HepG2 (cell line): ENCODE results near the gene ACOXL. TPM values are rescaled to one million over a fixed set of nuclear protein-coding genes. Genes with fewer than 3 reads are reported as not detected.

ENCODE experiments used
- ATAC-seq: fragments of 200-7000 bp; cut with Tn5 transposase; 3 replicates; pipeline ENCODE4 v1.9.1; 2020; ENCODE audit warnings: mild to moderate bottlenecking, moderate library complexity
- BruUV-seq: library from RNA; stranded (reverse); fragments of 400-500 nt; replicated peaks from 2 replicates; lab custom pipeline; 2021; lab: Mats Ljungman, UMichigan
- CTCF ChIA-PET: fragments of 300-600 bp; formaldehyde crosslinking; extraction: SDS; loops from one replicate; lab custom pipeline; 2021; ENCODE audit warnings: low total read pairs, inconsistent platforms, low intra/inter-chr PET ratio; lab: Yijun Ruan, JAX
- POLR2A ChIA-PET: fragments of 350-600 bp; sonication (Branson Sonifier 250); formaldehyde crosslinking; loops from one replicate; lab custom pipeline; 2020; ENCODE audit warnings: antibody characterized with exemption, inconsistent platforms; lab: Yijun Ruan, JAX
- DNase-seq: peaks from one replicate; pipeline ENCODE4 v3.0.0-alpha.2; 2015; ENCODE audit warnings: low spot score
- FAIRE-seq: peaks from 3 replicates; lab custom pipeline; 2011; peaks lifted over from hg19 to GRCh38; lab: Jason Lieb, UNC
- H2AFZ ChIP-seq: one replicate; pipeline ENCODE4 v1.6.1; 2011; ENCODE audit warnings: low read length, inconsistent platforms
- H3K27ac ChIP-seq: fragments of 300-600 bp; 3 replicates; pipeline ENCODE4 v1.8.0; 2011; ENCODE audit warnings: mixed run types, mild to moderate bottlenecking, mixed read lengths, low read length, inconsistent platforms; ENCODE audit not compliant: insufficient read depth; ENCODE audit errors: extremely low read length
- H3K27me3 ChIP-seq, 2 experiments: fragments of 200-600 bp in 1 of 2; 2 replicates in 1 of 2; 3 replicates in 1 of 2; pipeline versions ENCODE4 v1.6.0 to v1.8.0; 2011; ENCODE audit warnings: low read length in 2 of 2, mild to moderate bottlenecking in 2 of 2, moderate library complexity in 2 of 2, inconsistent platforms in 1 of 2; ENCODE audit not compliant: insufficient read depth in 2 of 2, control insufficient read depth in 1 of 2
- H3K36me3 ChIP-seq, 2 experiments: fragments of 200-600 bp in 1 of 2; replicated peaks in 1 of 2; 2 replicates in 1 of 2; 3 replicates in 1 of 2; pipeline versions ENCODE4 v1.5.1 to v1.8.0; 2011; ENCODE audit warnings: low read length in 2 of 2, inconsistent platforms in 1 of 2; ENCODE audit not compliant: insufficient read depth in 2 of 2, control insufficient read depth in 1 of 2
- H3K4me1 ChIP-seq: 2 replicates; pipeline ENCODE4 v1.5.1; 2012; ENCODE audit warnings: low read length, inconsistent platforms; ENCODE audit not compliant: insufficient read depth
- H3K4me2 ChIP-seq: 2 replicates; pipeline ENCODE4 v1.6.0; 2011; ENCODE audit warnings: low read depth, low read length, inconsistent platforms
- H3K4me3 ChIP-seq, 3 experiments: fragments of 200-600 bp in 1 of 3; sonication (generic), shearing (Covaris generic) in 1 of 3; replicated peaks in 1 of 3; 2 replicates each; pipeline ENCODE4 v1.5.1; 2011 to 2016; ENCODE audit warnings: low read length in 3 of 3, inconsistent platforms in 2 of 3, low read depth in 2 of 3, mild to moderate bottlenecking in 2 of 3, control low read depth in 1 of 3, mixed read lengths in 1 of 3; ENCODE audit not compliant: insufficient read depth in 1 of 3
- H3K79me2 ChIP-seq: one replicate; pipeline ENCODE4 v1.6.1; 2011; ENCODE audit warnings: low read length, inconsistent platforms; ENCODE audit not compliant: insufficient read depth
- H3K9ac ChIP-seq: 2 replicates; pipeline ENCODE4 v1.6.0; 2011; ENCODE audit warnings: mild to moderate bottlenecking, low read depth, low read length, inconsistent platforms; ENCODE audit not compliant: insufficient read depth
- H3K9me3 ChIP-seq: 2 replicates; pipeline ENCODE4 v1.5.1; 2012; ENCODE audit warnings: mild to moderate bottlenecking, low read length
- H4K20me1 ChIP-seq: 2 replicates; pipeline ENCODE4 v1.6.0; 2011; ENCODE audit warnings: inconsistent platforms, mild to moderate bottlenecking, low read length, moderate library complexity; ENCODE audit not compliant: insufficient read depth
- ATF1 ChIP-seq: IDR thresholded peaks from 2 replicates; pipeline ENCODE4 v1.6.1; 2016; ENCODE audit warnings: mild to moderate bottlenecking, control low read depth
- BRD4 ChIP-seq: sonication (generic); formaldehyde crosslinking; IDR thresholded peaks from 2 replicates; pipeline ENCODE4 v1.4.0; 2020; ENCODE audit warnings: missing genetic modification reagents
- CCDC6 ChIP-seq: sonication (generic); formaldehyde crosslinking; IDR thresholded peaks from 2 replicates; pipeline ENCODE4 v1.8.1; 2022; ENCODE audit warnings: mild to moderate bottlenecking, missing genetic modification reagents, moderate library complexity
- ESRRA ChIP-seq: sonication (generic); formaldehyde crosslinking; IDR thresholded peaks from 2 replicates; pipeline ENCODE4 v1.5.1; 2020; ENCODE audit warnings: mild to moderate bottlenecking, low read depth, missing genetic modification reagents
- HMGA1 ChIP-seq: sonication (generic); formaldehyde crosslinking; conservative IDR thresholded peaks from 2 replicates; pipeline ENCODE4 v1.4.0; 2020; ENCODE audit warnings: missing genetic modification reagents
- HNRNPLL ChIP-seq: fragments of 200-400 bp; formaldehyde crosslinking; IDR thresholded peaks from 2 replicates; pipeline ENCODE4 v1.6.1; 2017; ENCODE audit warnings: mild to moderate bottlenecking, low read depth, low read length; ENCODE audit not compliant: poor library complexity, severe bottlenecking
- NR2F1 ChIP-seq, 2 experiments: fragments of 450-650 bp in 1 of 2; formaldehyde crosslinking in 1 of 2; IDR thresholded peaks; 2 replicates each; pipeline versions ENCODE4 v1.5.0 to v1.6.1; 2016 to 2020; ENCODE audit warnings: mild to moderate bottlenecking in 1 of 2, missing compliant biosample characterization in 1 of 2, missing genetic modification reagents in 1 of 2, moderate library complexity in 1 of 2
- SNAPC2 ChIP-seq: sonication (generic); formaldehyde crosslinking; IDR thresholded peaks from 2 replicates; pipeline ENCODE4 v1.8.1; 2022; ENCODE audit warnings: mild to moderate bottlenecking, missing genetic modification reagents
- U2AF2 ChIP-seq: fragments of 200-400 bp; formaldehyde crosslinking; IDR thresholded peaks from 2 replicates; pipeline ENCODE4 v1.6.1; 2017; ENCODE audit warnings: low read depth, mild to moderate bottlenecking, low read length
- YY1 ChIP-seq: IDR thresholded peaks from 2 replicates; pipeline ENCODE4 v1.6.1; 2011; ENCODE audit warnings: low read length, low read depth, moderate library complexity, mild to moderate bottlenecking; ENCODE audit not compliant: insufficient read depth, insufficient replicate concordance
- ZFP62 ChIP-seq: sonication (generic); formaldehyde crosslinking; IDR thresholded peaks from 2 replicates; pipeline ENCODE4 v1.4.0; 2020; ENCODE audit warnings: missing genetic modification reagents
- ZNF12 ChIP-seq: sonication (generic); formaldehyde crosslinking; IDR thresholded peaks from 2 replicates; pipeline ENCODE4 v1.5.0; 2020; ENCODE audit warnings: missing genetic modification reagents
- ZNF260 ChIP-seq: sonication (generic); formaldehyde crosslinking; IDR thresholded peaks from 2 replicates; pipeline ENCODE4 v1.4.0; 2020; ENCODE audit warnings: missing genetic modification reagents, low read depth, mild to moderate bottlenecking, borderline replicate concordance
- ZNF569 ChIP-seq: sonication (generic); formaldehyde crosslinking; IDR thresholded peaks from 2 replicates; pipeline ENCODE4 v1.5.0; 2020; ENCODE audit warnings: mild to moderate bottlenecking, missing genetic modification reagents, moderate library complexity, borderline replicate concordance
- ZNF646 ChIP-seq: sonication (generic); formaldehyde crosslinking; IDR thresholded peaks from 2 replicates; pipeline ENCODE4 v1.9.0; 2021; ENCODE audit warnings: mild to moderate bottlenecking, missing genetic modification reagents
- ZZZ3 ChIP-seq: sonication (generic); formaldehyde crosslinking; IDR thresholded peaks from 2 replicates; pipeline ENCODE4 v1.4.0; 2020; ENCODE audit warnings: missing genetic modification reagents, mild to moderate bottlenecking, borderline replicate concordance
- WGBS: methylation state at CpG from one replicate; pipeline ENCODE4 v1.1.6; 2017; ENCODE audit warnings: low lambda C conversion rate; 5-methylcytosine and 5-hydroxymethylcytosine counted together
- in situ Hi-C: cut with HindIII; loops from 2 replicates; pipeline ENCODE4 v1.10.0; 2017; ENCODE audit warnings: low pct_unique_long_range_greater_than_20kb; ENCODE audit not compliant: extremely low pct_ligation_motif_present
- intact Hi-C: fragments of 100-400 bp; cut with micrococcal nuclease; formaldehyde crosslinking; loops from one replicate; pipeline ENCODE4 v1.10.0; 2022; ENCODE audit not compliant: unreplicated experiment
- polyA plus RNA-seq, 8 experiments: library from polyadenylated mRNA; depleted of rRNA in 3 of 8; stranded (reverse) in 7 of 8; unstranded in 1 of 8; fragments of >200 nt; fragmentation: Illumina TruSeq in 4 of 8; extraction: Trizol in 4 of 8; gene quantifications; 2 replicates each; pipeline versions ENCODE4 v1.2.1 to v1.2.3, GENCODE V29; 2011 to 2016; ENCODE audit warnings: low read depth in 4 of 8, missing spikeins in 1 of 8, mixed read lengths in 1 of 8; ENCODE audit not compliant: insufficient read depth in 1 of 8
- total RNA-seq, 5 experiments: library from RNA; depleted of rRNA; stranded (reverse); fragments of >200 nt; fragmentation: Illumina TruSeq; extraction: Trizol; gene quantifications; 2 replicates each; pipeline ENCODE4 v1.2.3, GENCODE V29; 2016; ENCODE audit warnings: low read depth in 1 of 5

ACOXL gene
- total and polyA plus RNA-seq, 2 of the 13 experiments (the other 11 are each of a cell fraction or from before 2014, with no cell fraction given), result not detected

GRCh38 chr2:110714452-110715224 lies 17.7 kb upstream of the ACOXL start:
- Histone ChIP-seq H3K4me1 (no peaks in the 10 kb centered on the region), H2AFZ (no peak overlapping the region), H3K36me3 (no peaks in the 10 kb centered on the region), H3K79me2 (no peaks in the 10 kb centered on the region), H3K4me3 (no peak overlapping the region), H3K4me2 (no peak overlapping the region), H3K9ac (no peak overlapping the region), H3K9me3 (no peaks in the 10 kb centered on the region), H4K20me1 (no peaks in the 10 kb centered on the region), H3K27me3 (peaks cover 8 to 28% of the 10 kb centered on the region in 2 experiments), H3K27ac (no peak overlapping the region)
- in situ Hi-C loops, result no loop called here
- intact Hi-C loops, result no loop called here
- BruUV-seq, result no TSS peak
- DNase-seq (no peak), FAIRE-seq (no peak), ATAC-seq (no peak)
- 49% methylated on average over 6 of the region's 6 CpGs for WGBS
- ChIA-PET POLR2A (no interaction called here), CTCF (no interaction called here)
- no peak for TF ChIP-seq ZNF260 (CRISPR knock-in tag)
- TF ChIP-seq ZFP62, result no peak
- no peak for TF ChIP-seq ESRRA (CRISPR knock-in tag)
- TF ChIP-seq BRD4 (CRISPR knock-in tag), result no peak
- no peak for TF ChIP-seq ZNF646
- no peak for TF ChIP-seq CCDC6 (CRISPR knock-in tag)
- no peak for TF ChIP-seq ZNF569
- TF ChIP-seq HNRNPLL, result no peak
- no peak for TF ChIP-seq ATF1 (CRISPR knock-in tag)
- no peak for TF ChIP-seq HMGA1 (CRISPR knock-in tag)
- TF ChIP-seq SNAPC2, result no peak
- no peak for TF ChIP-seq NR2F1 (CRISPR knock-in tag; IDR thresholded peaks at IDR 0.05)
- no peak for TF ChIP-seq YY1
- TF ChIP-seq ZZZ3 (CRISPR knock-in tag), result no peak
- TF ChIP-seq ZNF12 (CRISPR knock-in tag), result no peak
- no peak for TF ChIP-seq U2AF2
